GM21737 (cell line): ENCODE measurements around the gene KRTAP2-2.
"Not testable (repeated sequence)": the region's sequence is repeated elsewhere in the genome, so short reads cannot be mapped to it uniquely, and the experiment has no call there.

Experiments
- ATAC-seq: cut with Tn5 transposase; IDR thresholded peaks from one replicate; pipeline ENCODE4 v1.9.1; 2021; ENCODE audit warnings: mild to moderate bottlenecking, moderate library complexity; ENCODE audit not compliant: unreplicated experiment

The KRTAP2-2 gene, protein sequence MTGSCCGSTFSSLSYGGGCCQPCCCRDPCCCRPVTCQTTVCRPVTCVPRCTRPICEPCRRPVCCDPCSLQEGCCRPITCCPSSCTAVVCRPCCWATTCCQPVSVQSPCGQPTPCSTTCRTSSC

DNA sequence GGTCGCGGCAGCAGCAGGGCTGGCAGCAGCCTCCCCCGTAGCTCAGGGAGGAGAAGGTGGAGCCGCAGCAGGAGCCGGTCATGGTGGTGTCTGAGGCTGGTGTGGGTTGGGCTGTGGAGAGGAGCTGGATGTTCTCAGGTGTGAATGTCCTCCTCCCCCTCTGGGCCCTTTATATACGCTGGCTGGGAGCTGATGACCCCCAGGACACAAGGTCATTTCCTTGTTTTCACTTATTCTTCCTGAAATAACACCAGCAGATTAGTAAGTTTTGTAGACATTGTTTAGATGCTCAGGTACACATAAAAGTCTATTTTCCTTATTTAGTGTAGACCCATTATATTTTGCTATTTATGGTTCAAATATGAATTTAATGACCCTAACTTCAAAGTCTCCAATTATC, at the start of gene KRTAP2-2:
Gene KRTAP2-2 (minus strand): TSS at position 101 of the 400 bp plus-strand sequence. CDS start 19 bp downstream, at position 82.
- not testable (repeated sequence) for ATAC-seq

DNA sequence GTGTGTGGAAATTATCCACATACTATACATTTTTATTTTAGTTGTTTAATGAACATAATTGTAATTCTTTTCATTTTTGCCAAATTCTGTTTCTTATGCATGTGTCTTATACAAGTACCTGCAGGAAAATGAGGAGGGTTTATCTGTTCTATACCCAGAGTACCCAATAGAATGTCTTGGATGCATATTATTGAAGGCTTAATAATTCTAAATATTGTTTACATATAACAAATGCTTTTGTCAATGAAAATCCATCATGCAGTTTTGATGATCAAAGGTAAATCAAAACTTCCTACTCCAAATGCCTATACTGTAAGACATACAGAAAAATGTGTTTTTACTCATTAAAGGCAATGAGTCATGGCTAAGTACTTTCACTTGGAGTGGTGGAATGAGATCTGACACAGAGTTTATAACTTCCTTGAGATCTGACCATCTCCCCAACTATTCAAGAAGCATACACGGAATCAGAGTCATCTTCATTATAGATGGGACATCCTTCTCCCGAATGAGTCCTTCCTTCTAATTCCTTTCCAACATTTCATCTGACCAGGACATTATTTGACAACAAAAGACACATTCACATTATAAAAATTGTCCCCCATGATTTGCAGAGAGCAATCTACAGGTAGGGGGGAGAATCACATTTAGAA, 49.5 kb upstream of the KRTAP2-2 start:
- ATAC-seq, result not testable (repeated sequence)

GRCh38 chr17:41103896-41104295, 48.9 kb upstream of the KRTAP2-2 start:
- ATAC-seq, result no peak

GRCh38 chr17:41101586-41102259, 46.7 kb upstream of the KRTAP2-2 start, which contains the start of gene KRTAP4-16:
TSS of gene KRTAP4-16 (minus strand) at chr17:41102209. CDS start at chr17:41102209, 0 bp downstream.
- ATAC-seq, result no peak

- ATAC-seq, result not testable (repeated sequence)
Measured at GRCh38 chr17:41099682-41100480, 44.9 kb upstream of the KRTAP2-2 start.

DNA sequence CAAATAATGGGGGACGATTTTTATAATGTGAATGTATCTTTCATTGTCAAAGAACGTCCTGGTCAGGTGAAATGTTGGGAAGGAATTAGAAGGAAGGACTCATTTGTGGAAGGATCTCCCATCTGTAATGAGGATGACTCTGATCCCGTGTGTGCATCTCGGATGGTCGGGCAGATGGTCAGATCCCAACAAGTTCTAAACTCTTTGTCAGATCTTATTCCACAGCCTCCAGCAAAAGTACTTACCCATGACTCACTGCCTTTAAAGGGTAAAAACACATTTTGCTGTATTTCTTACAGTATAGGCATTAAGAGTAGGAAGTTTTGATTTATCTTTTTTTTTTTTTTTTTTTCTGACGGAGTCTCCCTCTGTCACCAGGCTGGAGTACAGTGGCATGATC, 43.5 kb upstream of the KRTAP2-2 start:
- ATAC-seq, result no peak

GRCh38 chr17:41098042-41098441, 43.0 kb upstream of the KRTAP2-2 start, which contains the start of gene KRTAP4-8:
TSS of gene KRTAP4-8 (minus strand) at chr17:41098142. CDS start at chr17:41098084, 58 bp downstream.
- no peak for ATAC-seq

DNA sequence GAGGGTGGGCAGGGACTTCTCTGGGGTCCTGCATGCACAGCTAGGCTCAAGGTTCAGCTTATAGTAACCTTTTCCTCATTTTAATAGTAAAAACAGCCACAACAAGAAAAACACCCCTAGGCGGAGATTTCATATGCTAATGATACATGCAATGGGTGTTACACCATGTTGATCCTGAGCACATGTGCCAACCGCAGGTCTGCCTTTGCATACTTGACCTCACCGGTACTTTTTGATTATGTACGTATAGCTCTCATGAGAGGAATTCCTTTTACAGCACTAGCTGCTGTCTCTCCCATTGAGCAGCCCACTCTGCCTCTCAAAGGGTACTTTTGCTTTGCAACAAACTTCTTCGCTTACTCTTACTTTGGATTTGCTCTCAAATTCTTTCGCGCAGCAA, 41.0 kb upstream of the KRTAP2-2 start:
- ATAC-seq, result no peak

DNA sequence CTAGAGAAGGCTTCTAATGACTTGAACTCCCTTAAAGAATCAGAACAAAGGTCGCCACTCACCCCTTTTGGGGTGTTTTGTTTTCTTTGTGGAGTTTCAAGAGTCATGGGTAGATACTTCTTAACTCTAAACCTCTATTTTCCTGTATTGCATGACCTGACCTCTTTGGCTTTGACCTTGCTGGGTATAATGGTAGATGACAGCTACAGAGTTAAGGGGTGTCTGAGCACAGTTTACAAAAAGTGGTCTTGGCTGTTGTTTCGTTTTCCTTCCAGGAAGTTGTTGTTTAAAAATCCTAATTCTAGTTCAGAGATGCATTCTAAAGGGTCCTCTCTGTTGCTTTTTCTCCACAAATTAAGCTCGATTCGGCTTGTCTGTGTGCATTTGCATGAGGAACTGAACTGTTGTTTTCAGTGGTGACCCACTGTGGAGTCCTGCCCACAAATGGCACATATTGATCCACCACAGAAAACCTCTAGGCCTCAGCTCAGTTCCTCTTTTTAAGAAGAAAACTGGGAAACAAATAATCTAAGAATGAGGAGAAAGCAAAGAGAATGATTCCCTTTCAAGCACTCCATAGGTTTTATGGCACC, 33.8 kb upstream of the KRTAP2-2 start:
- ATAC-seq, result not testable (repeated sequence)

- not testable (repeated sequence) for ATAC-seq
Measured at GRCh38 chr17:41084100-41084856, 29.2 kb upstream of the KRTAP2-2 start, which contains the start of gene KRTAP4-7. TSS of gene KRTAP4-7 (plus strand) at chr17:41084150. CDS start at chr17:41084207, 57 bp downstream.

GRCh38 chr17:41083427-41083826, 28.4 kb upstream of the KRTAP2-2 start:
- ATAC-seq, result not testable (repeated sequence)

DNA sequence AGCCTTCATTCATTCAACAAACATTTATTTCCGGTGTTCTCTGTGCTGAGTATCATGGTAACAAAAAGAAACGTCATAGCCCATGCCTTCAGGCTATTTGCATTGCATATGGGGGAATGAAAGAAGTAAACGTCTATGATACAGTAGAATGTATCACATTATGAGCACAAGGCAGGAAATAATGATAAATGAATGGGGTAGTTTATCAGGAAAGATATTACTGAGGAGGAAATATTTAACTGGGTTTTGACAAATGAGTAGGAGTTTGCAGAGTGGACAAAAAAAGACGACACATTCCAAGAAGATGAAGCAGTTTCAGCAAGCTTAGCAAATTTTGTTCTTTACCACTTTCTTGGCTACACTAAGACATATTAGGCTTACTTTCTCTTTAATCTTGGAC, 27.6 kb upstream of the KRTAP2-2 start:
- ATAC-seq, result no peak

DNA sequence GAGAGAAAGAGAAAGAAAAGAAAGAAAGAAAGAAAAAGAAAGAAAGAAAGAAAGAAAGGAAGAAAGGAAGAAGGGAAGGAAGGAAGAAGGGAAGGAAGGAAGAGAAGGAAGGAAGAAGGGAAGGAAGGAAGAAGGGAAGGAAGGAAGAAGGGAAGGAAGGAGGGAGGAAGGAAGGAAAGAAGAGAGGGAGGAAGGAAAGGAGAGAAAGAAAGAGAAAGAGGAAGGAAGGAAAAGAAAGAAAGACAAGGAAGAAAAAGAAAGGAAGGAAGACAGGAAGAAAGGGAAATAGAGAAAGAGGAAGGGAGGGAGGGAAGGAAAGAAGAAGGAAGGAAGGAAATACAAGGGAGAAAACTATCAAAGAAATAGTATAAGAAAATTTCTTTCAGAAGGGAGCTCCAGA, 21.8 kb upstream of the KRTAP2-2 start:
- no peak for ATAC-seq

- no peak for ATAC-seq
Measured at GRCh38 chr17:41073676-41074075, 18.6 kb upstream of the KRTAP2-2 start.

- ATAC-seq, result no peak
Measured at GRCh38 chr17:41071606-41072360, 16.8 kb upstream of the KRTAP2-2 start.

GRCh38 chr17:41069031-41069430, 14.0 kb upstream of the KRTAP2-2 start:
- ATAC-seq, result no peak

GRCh38 chr17:41067281-41067680, 12.3 kb upstream of the KRTAP2-2 start:
- ATAC-seq, result no peak

- ATAC-seq, result no peak
Measured at GRCh38 chr17:41065829-41066624, 11.0 kb upstream of the KRTAP2-2 start, which contains the start of gene KRTAP2-4. TSS of gene KRTAP2-4 (minus strand) at chr17:41065879. CDS start at chr17:41065845, 34 bp downstream.
